ENCODE data around the gene ADSL.
"Not testable (repeated sequence)": the region's sequence is repeated elsewhere in the genome, so short reads cannot be mapped to it uniquely, and the experiment has no call there.

Gene ADSL

GRCh38 chr22:40376149-40376548 lies 29.8 kb downstream of the ADSL start:
- DNase-seq, result no peak

- DNase-seq, result no peak
Measured at GRCh38 chr22:40377931-40378330, 31.6 kb downstream of the ADSL start.

GRCh38 chr22:40378448-40378847 lies 32.1 kb downstream of the ADSL start:
- DNase-seq, result not testable (repeated sequence)

GRCh38 chr22:40381461-40381860 lies 35.2 kb downstream of the ADSL start:
- DNase-seq, result no peak

GRCh38 chr22:40383905-40384304 lies 37.6 kb downstream of the ADSL start:
- DNase-seq, result no peak

GRCh38 chr22:40385036-40385782 lies 38.9 kb downstream of the ADSL start:
- DNase-seq, result no peak

- no peak for DNase-seq
Measured at GRCh38 chr22:40387746-40388145, 41.4 kb downstream of the ADSL start.

- no peak for DNase-seq
Measured at GRCh38 chr22:40388231-40388630, 41.9 kb downstream of the ADSL start.

GRCh38 chr22:40391417-40391816 lies 45.1 kb downstream of the ADSL start:
- no peak for DNase-seq

- DNase-seq, result no peak
Measured at GRCh38 chr22:40392618-40393017, 46.3 kb downstream of the ADSL start.

- DNase-seq, result no peak
Measured at GRCh38 chr22:40394607-40395006, 48.3 kb downstream of the ADSL start.

GRCh38 chr22:40395607-40396006 lies 49.3 kb downstream of the ADSL start:
- no peak for DNase-seq

GRCh38 chr22:40396882-40397281 lies 50.6 kb downstream of the ADSL start:
- DNase-seq, result no peak

- DNase-seq, result no peak
Measured at GRCh38 chr22:40397396-40397795, 51.1 kb downstream of the ADSL start.

- no peak for DNase-seq
Measured at GRCh38 chr22:40399621-40400020, 53.3 kb downstream of the ADSL start.

GRCh38 chr22:40400159-40400558 lies 53.9 kb downstream of the ADSL start:
- no peak for DNase-seq

GRCh38 chr22:40401532-40401931 lies 55.2 kb downstream of the ADSL start:
- DNase-seq, result no peak

- DNase-seq, result no peak
Measured at GRCh38 chr22:40401981-40402406, 55.7 kb downstream of the ADSL start.

- DNase-seq, result no peak
Measured at GRCh38 chr22:40403141-40403540, 56.8 kb downstream of the ADSL start.

- DNase-seq, result peak; percentile 13
Measured at GRCh38 chr22:40403651-40404050, 57.4 kb downstream of the ADSL start.

- DNase-seq, result no peak
Measured at GRCh38 chr22:40404251-40405177, 58.2 kb downstream of the ADSL start.

GRCh38 chr22:40405178-40406062 lies 59.1 kb downstream of the ADSL start:
- no peak for DNase-seq

Data from activated CD4-positive, CD25-positive, alpha-beta regulatory T cell treated with anti-CD3 and anti-CD28 coated beads, Interleukin-2, amount 50 U/mL, for 72 hours (primary cell).